SK-N-SH (cell line): ENCODE data around the gene RFPL3. TPM values are rescaled to one million over a fixed set of nuclear protein-coding genes. Genes with fewer than 3 reads are reported as not detected.

ENCODE experiments used
- CTCF ChIA-PET: fragments of 300-600, 350-600 bp; formaldehyde crosslinking; extraction: SDS; loops from one replicate; lab custom pipeline; 2021; lab: Yijun Ruan, JAX
- POLR2A ChIA-PET: fragments of 350-600 bp; sonication (Branson Sonifier 250); formaldehyde crosslinking; extraction: SDS; loops from one replicate; lab custom pipeline; 2020; ENCODE audit warnings: antibody characterized with exemption, inconsistent platforms; lab: Yijun Ruan, JAX
- DNase-seq: peaks from one replicate; pipeline ENCODE4 v3.0.0; 2012
- H2AFZ ChIP-seq: fragments of 200-600 bp; sonication (generic); 2 replicates; pipeline ENCODE4 v1.8.1; 2016; ENCODE audit warnings: antibody characterized with exemption, mild to moderate bottlenecking, low read depth
- H3F3A ChIP-seq: fragments of 200-600 bp; sonication (generic); replicated peaks from 2 replicates; pipeline ENCODE3; 2016; ENCODE audit warnings: antibody characterized with exemption, mild to moderate bottlenecking; ENCODE audit not compliant: insufficient read depth
- H3K27ac ChIP-seq, 2 experiments: fragments of 200-500 bp in 1 of 2; fragments of 200-600 bp in 1 of 2; sonication (Bioruptor generic) in 1 of 2; sonication (generic), shearing (Covaris generic) in 1 of 2; 2 replicates each; pipeline versions ENCODE4 v1.5.1 to v1.6.1; 2014 to 2016; ENCODE audit warnings: low read depth in 2 of 2, inconsistent platforms in 1 of 2, low read length in 1 of 2, mild to moderate bottlenecking in 1 of 2, mixed read lengths in 1 of 2
- H3K27me3 ChIP-seq: fragments of 200-600 bp; sonication (generic), shearing (Covaris generic); 2 replicates; pipeline ENCODE4 v1.6.1; 2016; ENCODE audit warnings: mixed run types; ENCODE audit not compliant: insufficient read depth
- H3K36me3 ChIP-seq, 2 experiments: fragments of 200-500 bp in 1 of 2; fragments of 200-600 bp in 1 of 2; sonication (Bioruptor generic) in 1 of 2; sonication (generic) in 1 of 2; replicated peaks in 1 of 2; 2 replicates each; pipeline versions ENCODE3 to v1.5.1; 2014 to 2016; ENCODE audit warnings: low read length in 1 of 2, mild to moderate bottlenecking in 1 of 2; ENCODE audit not compliant: insufficient read depth in 2 of 2, control insufficient read depth in 1 of 2
- H3K4me1 ChIP-seq, 2 experiments: fragments of 200-500 bp in 1 of 2; fragments of 200-600 bp in 1 of 2; sonication (Bioruptor generic) in 1 of 2; sonication (generic), shearing (Covaris generic) in 1 of 2; 2 replicates each; pipeline versions ENCODE4 v1.5.1 to v1.6.1; 2014 to 2016; ENCODE audit warnings: low read depth in 1 of 2, low read length in 1 of 2, mixed run types in 1 of 2; ENCODE audit not compliant: insufficient read depth in 2 of 2, control insufficient read depth in 1 of 2
- H3K4me2 ChIP-seq: fragments of 200-600 bp; sonication (generic), shearing (Covaris generic); 2 replicates; pipeline ENCODE4 v1.6.1; 2017; ENCODE audit warnings: mixed run types
- H3K4me3 ChIP-seq, 2 experiments: fragments of 200-500 bp in 1 of 2; fragments of 200-600 bp in 1 of 2; sonication (Bioruptor generic) in 1 of 2; sonication (generic), shearing (Covaris generic) in 1 of 2; 2 replicates each; pipeline versions ENCODE4 v1.5.1 to v1.8.1; 2014 to 2016; ENCODE audit warnings: low read depth in 2 of 2, inconsistent platforms in 1 of 2, low read length in 1 of 2, mild to moderate bottlenecking in 1 of 2, mixed read lengths in 1 of 2, moderate library complexity in 1 of 2
- H3K79me2 ChIP-seq: fragments of 200-600 bp; sonication (generic); 2 replicates; pipeline ENCODE4 v1.8.1; 2017; ENCODE audit warnings: mild to moderate bottlenecking; ENCODE audit not compliant: insufficient read depth
- H3K9ac ChIP-seq: fragments of 200-600 bp; sonication (generic); 2 replicates; pipeline ENCODE4 v1.6.1; 2017; ENCODE audit warnings: mixed run types
- H3K9me2 ChIP-seq: fragments of 200-600 bp; sonication (generic); 2 replicates; pipeline ENCODE4 v1.6.1; 2017; ENCODE audit warnings: mixed run types
- H3K9me3 ChIP-seq: fragments of 200-600 bp; sonication (generic); 2 replicates; pipeline ENCODE4 v1.6.1; 2017; ENCODE audit warnings: mixed run types, mild to moderate bottlenecking, moderate library complexity
- H4K20me1 ChIP-seq: fragments of 200-600 bp; sonication (generic); 2 replicates; pipeline ENCODE4 v1.6.1; 2017; ENCODE audit warnings: mild to moderate bottlenecking, mixed run types; ENCODE audit not compliant: insufficient read depth
- CHD2 ChIP-seq: fragments of 150-350 bp; IDR thresholded peaks from 2 replicates; pipeline ENCODE4 v1.6.1; 2018; ENCODE audit warnings: low read length; ENCODE audit not compliant: partially characterized antibody
- ELF1 ChIP-seq: IDR thresholded peaks from 2 replicates; pipeline ENCODE4 v1.4.0; 2012
- EP300 ChIP-seq, 2 experiments: IDR thresholded peaks; 2 replicates each; pipeline versions ENCODE4 v1.4.0 to v1.6.1; 2012; ENCODE audit warnings: borderline replicate concordance in 1 of 2, low read depth in 1 of 2, low read length in 1 of 2
- EZH2phosphoT487 ChIP-seq: fragments of 200-600 bp; sonication (generic); IDR thresholded peaks from 2 replicates; pipeline ENCODE4 v1.6.1; 2017; ENCODE audit warnings: low read depth, mixed run types, mild to moderate bottlenecking, antibody characterized with exemption, moderate library complexity, borderline replicate concordance
- FOSL2 ChIP-seq: IDR thresholded peaks from 2 replicates; pipeline ENCODE4 v1.4.0; 2012; ENCODE audit warnings: low read depth, mild to moderate bottlenecking, moderate library complexity, borderline replicate concordance
- FOXJ3 ChIP-seq: sonication (generic); formaldehyde crosslinking; IDR thresholded peaks from 2 replicates; pipeline ENCODE4 v1.5.1; 2020; ENCODE audit warnings: mild to moderate bottlenecking, missing genetic modification reagents
- GATA2 ChIP-seq: sonication (generic); formaldehyde crosslinking; IDR thresholded peaks from 2 replicates; pipeline ENCODE4 v1.5.0; 2020; ENCODE audit warnings: mild to moderate bottlenecking, missing genetic modification reagents
- JUND ChIP-seq: IDR thresholded peaks from 2 replicates; pipeline ENCODE4 v1.4.0; 2012
- NRF1 ChIP-seq: IDR thresholded peaks from 2 replicates; pipeline ENCODE4 v1.6.1; 2012; ENCODE audit warnings: low read depth, mild to moderate bottlenecking, low read length
- POLR2AphosphoS5 ChIP-seq: IDR thresholded peaks from 2 replicates; pipeline ENCODE4 v1.6.1; 2012; ENCODE audit warnings: low read depth, low read length
- RCOR1 ChIP-seq: fragments of 150-350 bp; IDR thresholded peaks from 2 replicates; pipeline ENCODE4 v1.6.1; 2017; ENCODE audit warnings: antibody characterized with exemption, low read length
- RFX5 ChIP-seq: IDR thresholded peaks from 2 replicates; pipeline ENCODE4 v1.6.1; 2012; ENCODE audit warnings: mild to moderate bottlenecking, improper control_type of control experiment, low read length
- TCF12 ChIP-seq: IDR thresholded peaks from 2 replicates; pipeline ENCODE4 v1.4.0; 2012
- TEAD4 ChIP-seq: IDR thresholded peaks from 2 replicates; pipeline ENCODE4 v1.4.0; 2012; ENCODE audit warnings: mild to moderate bottlenecking, borderline replicate concordance; ENCODE audit not compliant: insufficient read depth
- WGBS: methylation state at CpG from one replicate; pipeline ENCODE4 v1.1.6; 2017; ENCODE audit warnings: low lambda C conversion rate; 5-methylcytosine and 5-hydroxymethylcytosine counted together
- polyA plus RNA-seq, 3 experiments: library from polyadenylated mRNA; depleted of rRNA; stranded (reverse); fragments of >200 nt; gene quantifications; 2 replicates each; pipeline ENCODE4 v1.2.3, GENCODE V29; 2012
- TF ChIP-seq, protein P1 (sequence below): fragments of 150-350 bp; IDR thresholded peaks from 2 replicates; pipeline ENCODE4 v1.6.1; 2016; ENCODE audit warnings: mild to moderate bottlenecking, low read depth, low read length
- TF ChIP-seq, protein P2 (sequence below): IDR thresholded peaks from 2 replicates; pipeline ENCODE4; 2012
- TF ChIP-seq, protein P3 (sequence below): IDR thresholded peaks from 2 replicates; pipeline ENCODE4 v1.6.1; 2012; ENCODE audit warnings: mild to moderate bottlenecking, low read depth, low read length, moderate library complexity
- TF ChIP-seq, protein P4 (sequence below): fragments of 200-600 bp; sonication (generic); IDR thresholded peaks from 2 replicates; pipeline ENCODE4 v1.6.1; 2017; ENCODE audit warnings: antibody characterized with exemption, mild to moderate bottlenecking, moderate library complexity

RFPL3 gene
- polyA plus RNA-seq, 1 of the 3 experiments (the other 2 are of a cell fraction), result not detected

DNA sequence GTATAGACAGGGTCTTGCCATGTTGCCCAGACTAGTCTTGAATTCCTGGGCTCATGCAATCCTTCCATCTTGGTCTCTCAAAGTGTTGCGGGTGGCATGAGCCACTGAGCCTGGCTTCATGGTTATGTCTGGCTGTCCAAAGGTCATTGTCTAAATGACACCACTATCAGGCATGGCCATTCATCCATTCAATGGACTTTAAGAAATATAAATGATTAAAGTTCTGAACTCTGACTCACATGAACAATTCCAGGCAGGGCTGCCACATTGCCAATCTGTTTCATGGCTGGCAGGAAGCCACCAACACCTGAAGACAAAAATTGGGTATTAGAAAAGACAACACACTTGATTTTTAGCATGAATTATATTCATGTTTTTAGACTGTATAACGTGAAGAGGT is 50.3 kb downstream of the RFPL3 start:
- Histone ChIP-seq H3K9me3 (no peaks in the 10 kb centered on the region), H3K79me2 (peaks cover 59% of the 10 kb centered on the region), H3K9me2 (no peaks in the 10 kb centered on the region), H3F3A (no peaks in the 10 kb centered on the region), H3K4me1 (peaks cover 0 to 10% of the 10 kb centered on the region in 2 experiments; a peak in 3 of 4 replicates), H3K27me3 (no peaks in the 10 kb centered on the region), H3K4me3 (no peak overlapping the region), H3K9ac (no peak overlapping the region), H3K27ac (no peak overlapping the region), H3K4me2 (no peak overlapping the region), H4K20me1 (no peaks in the 10 kb centered on the region; the same call in 1 of the 2 replicates), H2AFZ (no peak overlapping the region), H3K36me3 (peaks cover 44 to 53% of the 10 kb centered on the region in 2 experiments)
- POLR2A ChIA-PET, result no interaction called here
- CTCF ChIA-PET, result interaction anchor here (0.6 to 1.6 kb wide), 3 partner anchors 18 to 69 kb away, joined by 3 read pairs; no protein-coding TSS in a partner anchor
- TF ChIP-seq ELF1 (no peak), EP300 (IDR thresholded peaks at IDR 0.05; ENCODE audit: borderline replicate concordance in 1 of 2, low read depth in 1 of 2, low read length in 1 of 2) (no peak), RCOR1 (no peak), TEAD4 (no peak), CHD2 (no peak), FOSL2 (no peak), GATA2 (no peak), EZH2phosphoT487 (no peak), FOXJ3 (CRISPR knock-in tag) (no peak), TCF12 (no peak), JUND (no peak), RFX5 (no peak), NRF1 (no peak), POLR2AphosphoS5 (no peak)
- TF ChIP-seq, protein P1, sequence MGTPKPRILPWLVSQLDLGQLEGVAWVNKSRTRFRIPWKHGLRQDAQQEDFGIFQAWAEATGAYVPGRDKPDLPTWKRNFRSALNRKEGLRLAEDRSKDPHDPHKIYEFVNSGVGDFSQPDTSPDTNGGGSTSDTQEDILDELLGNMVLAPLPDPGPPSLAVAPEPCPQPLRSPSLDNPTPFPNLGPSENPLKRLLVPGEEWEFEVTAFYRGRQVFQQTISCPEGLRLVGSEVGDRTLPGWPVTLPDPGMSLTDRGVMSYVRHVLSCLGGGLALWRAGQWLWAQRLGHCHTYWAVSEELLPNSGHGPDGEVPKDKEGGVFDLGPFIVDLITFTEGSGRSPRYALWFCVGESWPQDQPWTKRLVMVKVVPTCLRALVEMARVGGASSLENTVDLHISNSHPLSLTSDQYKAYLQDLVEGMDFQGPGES, result no peak
- TF ChIP-seq, protein P2, sequence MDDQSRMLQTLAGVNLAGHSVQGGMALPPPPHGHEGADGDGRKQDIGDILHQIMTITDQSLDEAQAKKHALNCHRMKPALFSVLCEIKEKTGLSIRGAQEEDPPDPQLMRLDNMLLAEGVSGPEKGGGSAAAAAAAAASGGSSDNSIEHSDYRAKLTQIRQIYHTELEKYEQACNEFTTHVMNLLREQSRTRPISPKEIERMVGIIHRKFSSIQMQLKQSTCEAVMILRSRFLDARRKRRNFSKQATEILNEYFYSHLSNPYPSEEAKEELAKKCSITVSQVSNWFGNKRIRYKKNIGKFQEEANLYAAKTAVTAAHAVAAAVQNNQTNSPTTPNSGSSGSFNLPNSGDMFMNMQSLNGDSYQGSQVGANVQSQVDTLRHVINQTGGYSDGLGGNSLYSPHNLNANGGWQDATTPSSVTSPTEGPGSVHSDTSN, result no peak
- TF ChIP-seq, protein P3, sequence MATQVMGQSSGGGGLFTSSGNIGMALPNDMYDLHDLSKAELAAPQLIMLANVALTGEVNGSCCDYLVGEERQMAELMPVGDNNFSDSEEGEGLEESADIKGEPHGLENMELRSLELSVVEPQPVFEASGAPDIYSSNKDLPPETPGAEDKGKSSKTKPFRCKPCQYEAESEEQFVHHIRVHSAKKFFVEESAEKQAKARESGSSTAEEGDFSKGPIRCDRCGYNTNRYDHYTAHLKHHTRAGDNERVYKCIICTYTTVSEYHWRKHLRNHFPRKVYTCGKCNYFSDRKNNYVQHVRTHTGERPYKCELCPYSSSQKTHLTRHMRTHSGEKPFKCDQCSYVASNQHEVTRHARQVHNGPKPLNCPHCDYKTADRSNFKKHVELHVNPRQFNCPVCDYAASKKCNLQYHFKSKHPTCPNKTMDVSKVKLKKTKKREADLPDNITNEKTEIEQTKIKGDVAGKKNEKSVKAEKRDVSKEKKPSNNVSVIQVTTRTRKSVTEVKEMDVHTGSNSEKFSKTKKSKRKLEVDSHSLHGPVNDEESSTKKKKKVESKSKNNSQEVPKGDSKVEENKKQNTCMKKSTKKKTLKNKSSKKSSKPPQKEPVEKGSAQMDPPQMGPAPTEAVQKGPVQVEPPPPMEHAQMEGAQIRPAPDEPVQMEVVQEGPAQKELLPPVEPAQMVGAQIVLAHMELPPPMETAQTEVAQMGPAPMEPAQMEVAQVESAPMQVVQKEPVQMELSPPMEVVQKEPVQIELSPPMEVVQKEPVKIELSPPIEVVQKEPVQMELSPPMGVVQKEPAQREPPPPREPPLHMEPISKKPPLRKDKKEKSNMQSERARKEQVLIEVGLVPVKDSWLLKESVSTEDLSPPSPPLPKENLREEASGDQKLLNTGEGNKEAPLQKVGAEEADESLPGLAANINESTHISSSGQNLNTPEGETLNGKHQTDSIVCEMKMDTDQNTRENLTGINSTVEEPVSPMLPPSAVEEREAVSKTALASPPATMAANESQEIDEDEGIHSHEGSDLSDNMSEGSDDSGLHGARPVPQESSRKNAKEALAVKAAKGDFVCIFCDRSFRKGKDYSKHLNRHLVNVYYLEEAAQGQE, result no peak
- TF ChIP-seq, protein P4, sequence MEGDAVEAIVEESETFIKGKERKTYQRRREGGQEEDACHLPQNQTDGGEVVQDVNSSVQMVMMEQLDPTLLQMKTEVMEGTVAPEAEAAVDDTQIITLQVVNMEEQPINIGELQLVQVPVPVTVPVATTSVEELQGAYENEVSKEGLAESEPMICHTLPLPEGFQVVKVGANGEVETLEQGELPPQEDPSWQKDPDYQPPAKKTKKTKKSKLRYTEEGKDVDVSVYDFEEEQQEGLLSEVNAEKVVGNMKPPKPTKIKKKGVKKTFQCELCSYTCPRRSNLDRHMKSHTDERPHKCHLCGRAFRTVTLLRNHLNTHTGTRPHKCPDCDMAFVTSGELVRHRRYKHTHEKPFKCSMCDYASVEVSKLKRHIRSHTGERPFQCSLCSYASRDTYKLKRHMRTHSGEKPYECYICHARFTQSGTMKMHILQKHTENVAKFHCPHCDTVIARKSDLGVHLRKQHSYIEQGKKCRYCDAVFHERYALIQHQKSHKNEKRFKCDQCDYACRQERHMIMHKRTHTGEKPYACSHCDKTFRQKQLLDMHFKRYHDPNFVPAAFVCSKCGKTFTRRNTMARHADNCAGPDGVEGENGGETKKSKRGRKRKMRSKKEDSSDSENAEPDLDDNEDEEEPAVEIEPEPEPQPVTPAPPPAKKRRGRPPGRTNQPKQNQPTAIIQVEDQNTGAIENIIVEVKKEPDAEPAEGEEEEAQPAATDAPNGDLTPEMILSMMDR, result no peak
- DNase-seq, result no peak
- WGBS, result 52% methylated on average over 2 of the region's 2 CpGs
